Thoracic aorta (tissue), 2 donors: Measurements from ENCODE around the gene LEPROT. TPM values are rescaled to one million over a fixed set of nuclear protein-coding genes. Genes with fewer than 3 reads are reported as not detected.

ENCODE experiments used
- ATAC-seq: fragments of 150-250 bp; one replicate; pipeline ENCODE4 v1.8.0; 2017; ENCODE audit warnings: low read depth; ENCODE audit not compliant: insufficient number of reproducible peaks, low FRiP score
- DNase-seq: peaks from one replicate; pipeline ENCODE4 v3.0.0-alpha.2; 2020; ENCODE audit warnings: low spot score
- H3K27ac ChIP-seq, 2 donors: fragments of 200-600 bp; sonication (generic); 1 replicate in 1 of 2; 2 replicates in 1 of 2; pipeline ENCODE4 v1.5.1; 2016; ENCODE audit warnings: mild to moderate bottlenecking in 2 of 2, moderate library complexity in 2 of 2
- H3K27me3 ChIP-seq: fragments of 200-600 bp; sonication (generic); replicated peaks from 2 replicates; pipeline ENCODE4 v1.6.0; 2016; ENCODE audit warnings: mild to moderate bottlenecking; ENCODE audit not compliant: insufficient read depth
- H3K36me3 ChIP-seq: fragments of 200-600 bp; sonication (generic); one replicate; pipeline ENCODE4 v1.5.1; 2016
- H3K4me1 ChIP-seq, 2 donors: fragments of 200-600 bp; sonication (generic); 1 replicate in 1 of 2; 2 replicates in 1 of 2; pipeline versions ENCODE4 v1.5.1 to v1.6.0; 2016; ENCODE audit warnings: low read depth in 2 of 2, mild to moderate bottlenecking in 1 of 2; ENCODE audit not compliant: control insufficient read depth in 1 of 2
- H3K4me3 ChIP-seq: fragments of 200-600 bp; sonication (generic); 2 replicates; pipeline ENCODE4 v1.5.1; 2016; ENCODE audit warnings: mild to moderate bottlenecking
- H3K9me3 ChIP-seq: fragments of 200-600 bp; sonication (generic); 2 replicates; pipeline ENCODE4 v1.5.1; 2016
- CTCF ChIP-seq: fragments of 200-600 bp; sonication (generic); IDR thresholded peaks from one replicate; pipeline ENCODE4 v1.5.1; 2019; ENCODE audit warnings: antibody characterized with exemption
- total RNA-seq, 2 donors: library from RNA; depleted of rRNA; stranded (reverse); fragments of >200 nt; gene quantifications; one replicate each; pipeline versions ENCODE4 v1.1.0 to v1.2.3, GENCODE V29; 2016

LEPROT gene
- total RNA-seq, 2 donors from 2014 or later = 79.5 to 82.9 TPM

GRCh38 chr1:65469126-65469888 lies 48.8 kb downstream of the LEPROT start:
- ATAC-seq = no peak
- no peak overlapping the region for H3K4me3 ChIP-seq
- no peaks in the 10 kb centered on the region for H3K36me3 ChIP-seq
- no peak for DNase-seq
- no peak overlapping the region for H3K27ac ChIP-seq
- no peaks in the 10 kb centered on the region for H3K9me3 ChIP-seq
- no peaks in the 10 kb centered on the region for H3K4me1 ChIP-seq
- no peaks in the 10 kb centered on the region for H3K27me3 ChIP-seq
- no peak for TF ChIP-seq CTCF

- Histone ChIP-seq H3K9me3 (no peaks in the 10 kb centered on the region), H3K4me1 (no peaks in the 10 kb centered on the region), H3K27ac (no peak overlapping the region), H3K36me3 (no peaks in the 10 kb centered on the region), H3K27me3 (no peaks in the 10 kb centered on the region), H3K4me3 (no peak overlapping the region)
- DNase-seq = no peak
- no peak for ATAC-seq
- TF ChIP-seq CTCF = no peak
Observed at GRCh38 chr1:65469889-65470340, 49.4 kb downstream of the LEPROT start.

- Histone ChIP-seq H3K27me3 (no peaks in the 10 kb centered on the region), H3K36me3 (no peaks in the 10 kb centered on the region), H3K27ac (no peak overlapping the region), H3K4me3 (no peak overlapping the region), H3K4me1 (no peaks in the 10 kb centered on the region), H3K9me3 (no peaks in the 10 kb centered on the region)
- no peak for TF ChIP-seq CTCF
- ATAC-seq (no peak), DNase-seq (no peak)
Observed at GRCh38 chr1:65470766-65471165, 50.3 kb downstream of the LEPROT start.

GRCh38 chr1:65471213-65471833 lies 50.9 kb downstream of the LEPROT start:
- H3K36me3 ChIP-seq = no peaks in the 10 kb centered on the region
- DNase-seq (no peak), ATAC-seq (no peak)
- no peak for TF ChIP-seq CTCF
- no peaks in the 10 kb centered on the region for H3K27me3 ChIP-seq
- no peaks in the 10 kb centered on the region for H3K9me3 ChIP-seq
- H3K4me1 ChIP-seq = no peaks in the 10 kb centered on the region
- H3K4me3 ChIP-seq = no peak overlapping the region
- no peak overlapping the region for H3K27ac ChIP-seq

- TF ChIP-seq CTCF = no peak
- H3K36me3 ChIP-seq = no peaks in the 10 kb centered on the region
- H3K27me3 ChIP-seq = no peaks in the 10 kb centered on the region
- no peak overlapping the region for H3K27ac ChIP-seq
- no peaks in the 10 kb centered on the region for H3K9me3 ChIP-seq
- DNase-seq = no peak
- no peak overlapping the region for H3K4me3 ChIP-seq
- no peak for ATAC-seq
- no peaks in the 10 kb centered on the region for H3K4me1 ChIP-seq
Observed at GRCh38 chr1:65471861-65472332, 51.4 kb downstream of the LEPROT start.
